GM12878 (cell line): Measurements from ENCODE around the gene PIM2. TPM values are rescaled to one million over a fixed set of nuclear protein-coding genes. Genes with fewer than 3 reads are reported as not detected.
A peak's percentile ranks its signal among the peaks of the same experiment; 100 is the strongest.

ENCODE experiments used
- ATAC-seq: fragments of 200-7000 bp; cut with Tn5 transposase; 3 replicates; pipeline ENCODE4 v1.9.1; 2020; ENCODE audit warnings: mild to moderate bottlenecking, moderate library complexity
- BruUV-seq: library from RNA; stranded (reverse); fragments of 400-500 nt; replicated peaks from 2 replicates; lab custom pipeline; 2021; lab: Mats Ljungman, UMichigan
- CTCF ChIA-PET: fragments of 300-600 bp; sonication (Branson Sonifier 250); formaldehyde crosslinking; extraction: SDS; loops from one replicate; lab custom pipeline; 2021; ENCODE audit warnings: inconsistent platforms; lab: Yijun Ruan, JAX
- POLR2A ChIA-PET: fragments of 350-600 bp; formaldehyde crosslinking; extraction: SDS; loops from one replicate; lab custom pipeline; 2021; ENCODE audit warnings: inconsistent platforms; lab: Charles Lee
- RAD21 ChIA-PET: fragments of 300-600 bp; sonication (Branson Sonifier 250); formaldehyde crosslinking; loops from one replicate; lab custom pipeline; 2023; ENCODE audit warnings: antibody characterized with exemption; ENCODE audit not compliant: unreplicated experiment; lab: Charles Lee
- SMC1A ChIA-PET: fragments of 300-600 bp; sonication (Branson Sonifier 250); formaldehyde crosslinking; loops from one replicate; lab custom pipeline; 2023; ENCODE audit not compliant: unreplicated experiment, uncharacterized antibody; lab: Charles Lee
- DNase-seq: peaks from one replicate; pipeline ENCODE4 v3.0.0-alpha.2; 2011; ENCODE audit warnings: low read depth, low spot score
- FAIRE-seq: peaks from 3 replicates; lab custom pipeline; 2011; peaks lifted over from hg19 to GRCh38; lab: Jason Lieb, UNC
- H2AFZ ChIP-seq: 2 replicates; pipeline ENCODE4 v1.6.0; 2011; ENCODE audit warnings: low read depth, low read length, control low read depth; ENCODE audit not compliant: control insufficient read depth
- H3K27ac ChIP-seq: 2 replicates; pipeline ENCODE4 v1.5.1; 2011; ENCODE audit warnings: control low read depth; ENCODE audit not compliant: control insufficient read depth, insufficient read depth
- H3K27me3 ChIP-seq, 2 experiments: replicated peaks in 1 of 2; 2 replicates each; pipeline versions ENCODE4 v1.6.0 to v1.6.1; 2011; ENCODE audit warnings: low read length in 1 of 2; ENCODE audit not compliant: control insufficient read depth in 2 of 2, insufficient read depth in 2 of 2
- H3K36me3 ChIP-seq, 2 experiments: 2 replicates each; pipeline ENCODE4 v1.5.1; 2011; ENCODE audit warnings: low read length in 1 of 2; ENCODE audit not compliant: control insufficient read depth in 2 of 2, insufficient read depth in 2 of 2
- H3K4me1 ChIP-seq: 2 replicates; pipeline ENCODE4 v1.6.1; 2011; ENCODE audit warnings: mild to moderate bottlenecking, low read length, moderate library complexity, mixed read lengths; ENCODE audit not compliant: control insufficient read depth, insufficient read depth
- H3K4me2 ChIP-seq: 2 replicates; pipeline ENCODE4 v1.6.0; 2011; ENCODE audit warnings: control low read depth; ENCODE audit not compliant: control insufficient read depth, insufficient read depth
- H3K4me3 ChIP-seq: fragments of 200-600 bp; sonication (generic); 2 replicates; pipeline ENCODE4 v1.5.1; 2016
- H3K79me2 ChIP-seq: 2 replicates; pipeline ENCODE4 v1.6.0; 2011; ENCODE audit warnings: low read length; ENCODE audit not compliant: control insufficient read depth, insufficient read depth
- H3K9ac ChIP-seq: 2 replicates; pipeline ENCODE4 v1.8.0; 2011; ENCODE audit warnings: low read length, control low read depth, mixed read lengths; ENCODE audit not compliant: control insufficient read depth, insufficient read depth
- H3K9me3 ChIP-seq: replicated peaks from 3 replicates; pipeline ENCODE4 v1.5.1; 2011; ENCODE audit warnings: mild to moderate bottlenecking, low read length; ENCODE audit not compliant: control insufficient read depth, insufficient read depth
- H4K20me1 ChIP-seq: 2 replicates; pipeline ENCODE4 v1.6.0; 2011; ENCODE audit not compliant: control insufficient read depth, insufficient read depth
- ATF7 ChIP-seq: fragments of 450-650 bp; IDR thresholded peaks from 2 replicates; pipeline ENCODE4 v1.6.1; 2016; ENCODE audit warnings: low read depth, mild to moderate bottlenecking
- HDAC2 ChIP-seq: fragments of 200-600 bp; sonication (generic); IDR thresholded peaks from 2 replicates; pipeline ENCODE4 v1.6.1; 2017
- HDGF ChIP-seq: fragments of 450-650 bp; IDR thresholded peaks from 2 replicates; pipeline ENCODE4 v1.6.1; 2016; ENCODE audit warnings: antibody characterized with exemption
- JUNB ChIP-seq: IDR thresholded peaks from 2 replicates; pipeline ENCODE4 v1.6.1; 2016; ENCODE audit warnings: antibody characterized with exemption, mild to moderate bottlenecking
- NBN ChIP-seq: fragments of 450-650 bp; IDR thresholded peaks from 2 replicates; pipeline ENCODE4 v1.6.1; 2016
- POLR2AphosphoS5 ChIP-seq: IDR thresholded peaks from 2 replicates; pipeline ENCODE4 v1.6.1; 2011; ENCODE audit warnings: mild to moderate bottlenecking, low read length, inconsistent platforms
- RB1 ChIP-seq: fragments of 450-650 bp; formaldehyde crosslinking; IDR thresholded peaks from 2 replicates; pipeline ENCODE4 v1.6.1; 2017; ENCODE audit warnings: mild to moderate bottlenecking, borderline replicate concordance
- ZNF622 ChIP-seq: fragments of 450-650 bp; IDR thresholded peaks from 2 replicates; pipeline ENCODE4 v1.6.1; 2017; ENCODE audit warnings: mild to moderate bottlenecking, inconsistent platforms
- WGBS: methylation state at CpG from one replicate; pipeline ENCODE4 v1.1.6; 2016; ENCODE audit warnings: low lambda C conversion rate; ENCODE audit not compliant: insufficient replicate concordance, insufficient coverage; ENCODE audit errors: missing lambda C conversion rate; 5-methylcytosine and 5-hydroxymethylcytosine counted together
- in situ Hi-C: fragments of 300-500 bp; cut with MboI; formaldehyde crosslinking; loops from 9 replicates; pipeline ENCODE4 v1.14.3; 2018; ENCODE audit warnings: mixed read lengths
- intact Hi-C: fragments of 100-400 bp; cut with micrococcal nuclease; formaldehyde crosslinking; loops from one replicate; pipeline ENCODE4 v1.14.2; 2022; ENCODE audit not compliant: unreplicated experiment
- polyA plus RNA-seq, 11 experiments: library from polyadenylated mRNA; depleted of rRNA in 4 of 11; unstranded in 6 of 11; stranded (reverse) in 5 of 11; fragments of >200 nt; fragmentation: Nextera tagmentation in 4 of 11; fragmentation: Illumina TruSeq in 1 of 11; extraction: Ambion mirVana in 4 of 11; extraction: Trizol in 1 of 11; gene quantifications; 1 replicate in 1 of 11; 2 replicates in 10 of 11; pipeline versions ENCODE4 v1.2.1 to v1.2.3, GENCODE V29; 2011 to 2016; ENCODE audit warnings: inconsistent platforms in 2 of 11, missing spikeins in 2 of 11, low read depth in 1 of 11
- total RNA-seq, 4 experiments: library from RNA; depleted of rRNA in 3 of 4; stranded (reverse); fragments of >200 nt in 3 of 4; fragmentation: Illumina TruSeq in 1 of 4; extraction: Trizol in 1 of 4; gene quantifications; 2 replicates each; pipeline versions ENCODE4 v1.2.1 to v1.2.3, GENCODE V29; 2013 to 2021

Gene PIM2
- total and polyA plus RNA-seq, 10 of the 15 experiments (the other 5 are each of a cell fraction or from before 2014, with no cell fraction given), result 19.2 to 96.8 (median 32.3) TPM

- no peak for ATAC-seq
- no peaks in the 10 kb centered on the region for H3K4me1 ChIP-seq
- intact Hi-C loops, result no loop called here
- H3K27me3 ChIP-seq, result no peaks in the 10 kb centered on the region
- DNase-seq, result no peak
- ChIA-PET POLR2A (no interaction called here), SMC1A (no interaction called here), RAD21 (no interaction called here)
- H4K20me1 ChIP-seq, result no peaks in the 10 kb centered on the region
- no peak overlapping the region for H3K9ac ChIP-seq
- H3K27ac ChIP-seq, result no peak overlapping the region
- no TSS peak for BruUV-seq
- H2AFZ ChIP-seq, result no peak overlapping the region
- no peaks in the 10 kb centered on the region; the same call in 2 of the 3 replicates for H3K9me3 ChIP-seq
- TF ChIP-seq HDGF (no peak), POLR2AphosphoS5 (peak; percentile 41; the same call in 1 of the 2 replicates), RB1 (no peak)
- TF ChIP-seq, all 136 proteins: peak for 1
- Histone ChIP-seq H3K36me3 (peaks cover 0 to 5% of the 10 kb centered on the region in 2 experiments; a peak in 2 of 4 replicates), H3K4me3 (no peak overlapping the region), H3K4me2 (no peak overlapping the region), H3K79me2 (peaks cover 14% of the 10 kb centered on the region)
- in situ Hi-C loops, result no loop called here
- WGBS, result 82% methylated on average over 20 of the region's 20 CpGs
- CTCF ChIA-PET, result no interaction called here
- no peak for FAIRE-seq
Observed at GRCh38 chrX:48902135-48902534, 16.7 kb downstream of the PIM2 start.

GRCh38 chrX:48901069-48901468, 17.8 kb downstream of the PIM2 start:
- DNase-seq (no peak), FAIRE-seq (no peak), ATAC-seq (no peak)
- ChIA-PET CTCF (no interaction called here), POLR2A (no interaction called here), SMC1A (interaction anchor here (1.1 kb wide), 1 partner anchor 95 kb away, joined by 4 read pairs; no protein-coding TSS in a partner anchor), RAD21 (no interaction called here)
- in situ Hi-C loops (no loop called here), intact Hi-C loops (no loop called here)
- no peaks in the 10 kb centered on the region for H3K4me1 ChIP-seq
- 68% methylated on average over 7 of the region's 7 CpGs for WGBS
- H3K27ac ChIP-seq, result no peak overlapping the region
- no peaks in the 10 kb centered on the region; the same call in 2 of the 3 replicates for H3K9me3 ChIP-seq
- no peak overlapping the region for H3K4me2 ChIP-seq
- H3K4me3 ChIP-seq, result no peak overlapping the region
- no peaks in the 10 kb centered on the region for H4K20me1 ChIP-seq
- no peak overlapping the region for H3K9ac ChIP-seq
- TF ChIP-seq HDAC2 (no peak), JUNB (no peak), ZNF622 (no peak), NBN (no peak), ATF7 (no peak)
- BruUV-seq, result no TSS peak
- peaks cover 0 to 5% of the 10 kb centered on the region in 2 experiments; a peak in 2 of 4 replicates for H3K36me3 ChIP-seq
- peaks cover 22% of the 10 kb centered on the region for H3K79me2 ChIP-seq
- H2AFZ ChIP-seq, result no peak overlapping the region
- H3K27me3 ChIP-seq, result no peaks in the 10 kb centered on the region
